HL-60 (cell line): ENCODE results near the gene OPRL1.

Experiments
- GABPA ChIP-seq: IDR thresholded peaks from 2 replicates; pipeline ENCODE4 v1.6.1; 2012; ENCODE audit warnings: low read depth
- POLR2AphosphoS5 ChIP-seq: IDR thresholded peaks from 2 replicates; pipeline ENCODE4 v1.6.1; 2012; ENCODE audit warnings: low read depth
- TF ChIP-seq, protein P1 (sequence below): IDR thresholded peaks from one replicate; pipeline ENCODE4 v1.5.1; 2011; ENCODE audit warnings: low read length, control low read depth, inconsistent platforms; ENCODE audit not compliant: insufficient read depth
- TF ChIP-seq, protein P2 (sequence below): IDR thresholded peaks from 2 replicates; pipeline ENCODE4 v1.6.1; 2012; ENCODE audit warnings: low read depth; ENCODE audit not compliant: insufficient replicate concordance

DNA sequence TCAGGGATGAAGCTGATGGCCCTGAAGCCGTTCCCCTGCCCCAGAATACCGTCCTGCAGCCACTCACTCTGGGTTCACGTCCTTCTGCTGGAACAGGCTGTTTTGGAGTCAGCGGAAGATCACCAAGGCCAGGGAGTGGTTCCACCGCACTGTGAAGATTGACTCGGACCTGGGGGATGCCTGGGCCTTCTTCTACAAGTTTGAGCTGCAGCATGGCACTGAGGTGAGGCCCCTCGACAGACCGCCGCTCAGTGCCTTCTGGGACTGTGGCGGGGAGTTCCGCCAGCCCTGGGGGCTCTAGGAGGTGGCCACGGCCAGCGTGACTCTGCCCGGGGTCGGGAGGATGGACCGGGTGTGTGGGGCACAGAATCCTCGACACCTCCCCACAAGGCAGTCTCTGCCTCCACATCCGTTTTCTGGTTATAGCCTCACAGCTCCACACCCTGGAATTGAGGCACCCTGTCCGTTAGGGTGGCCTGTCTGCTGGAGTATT, 48.0 kb upstream of the OPRL1 start:
- TF ChIP-seq POLR2AphosphoS5 (no peak), GABPA (no peak)
- TF ChIP-seq, protein P1, sequence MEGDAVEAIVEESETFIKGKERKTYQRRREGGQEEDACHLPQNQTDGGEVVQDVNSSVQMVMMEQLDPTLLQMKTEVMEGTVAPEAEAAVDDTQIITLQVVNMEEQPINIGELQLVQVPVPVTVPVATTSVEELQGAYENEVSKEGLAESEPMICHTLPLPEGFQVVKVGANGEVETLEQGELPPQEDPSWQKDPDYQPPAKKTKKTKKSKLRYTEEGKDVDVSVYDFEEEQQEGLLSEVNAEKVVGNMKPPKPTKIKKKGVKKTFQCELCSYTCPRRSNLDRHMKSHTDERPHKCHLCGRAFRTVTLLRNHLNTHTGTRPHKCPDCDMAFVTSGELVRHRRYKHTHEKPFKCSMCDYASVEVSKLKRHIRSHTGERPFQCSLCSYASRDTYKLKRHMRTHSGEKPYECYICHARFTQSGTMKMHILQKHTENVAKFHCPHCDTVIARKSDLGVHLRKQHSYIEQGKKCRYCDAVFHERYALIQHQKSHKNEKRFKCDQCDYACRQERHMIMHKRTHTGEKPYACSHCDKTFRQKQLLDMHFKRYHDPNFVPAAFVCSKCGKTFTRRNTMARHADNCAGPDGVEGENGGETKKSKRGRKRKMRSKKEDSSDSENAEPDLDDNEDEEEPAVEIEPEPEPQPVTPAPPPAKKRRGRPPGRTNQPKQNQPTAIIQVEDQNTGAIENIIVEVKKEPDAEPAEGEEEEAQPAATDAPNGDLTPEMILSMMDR: no peak
- TF ChIP-seq, protein P2, sequence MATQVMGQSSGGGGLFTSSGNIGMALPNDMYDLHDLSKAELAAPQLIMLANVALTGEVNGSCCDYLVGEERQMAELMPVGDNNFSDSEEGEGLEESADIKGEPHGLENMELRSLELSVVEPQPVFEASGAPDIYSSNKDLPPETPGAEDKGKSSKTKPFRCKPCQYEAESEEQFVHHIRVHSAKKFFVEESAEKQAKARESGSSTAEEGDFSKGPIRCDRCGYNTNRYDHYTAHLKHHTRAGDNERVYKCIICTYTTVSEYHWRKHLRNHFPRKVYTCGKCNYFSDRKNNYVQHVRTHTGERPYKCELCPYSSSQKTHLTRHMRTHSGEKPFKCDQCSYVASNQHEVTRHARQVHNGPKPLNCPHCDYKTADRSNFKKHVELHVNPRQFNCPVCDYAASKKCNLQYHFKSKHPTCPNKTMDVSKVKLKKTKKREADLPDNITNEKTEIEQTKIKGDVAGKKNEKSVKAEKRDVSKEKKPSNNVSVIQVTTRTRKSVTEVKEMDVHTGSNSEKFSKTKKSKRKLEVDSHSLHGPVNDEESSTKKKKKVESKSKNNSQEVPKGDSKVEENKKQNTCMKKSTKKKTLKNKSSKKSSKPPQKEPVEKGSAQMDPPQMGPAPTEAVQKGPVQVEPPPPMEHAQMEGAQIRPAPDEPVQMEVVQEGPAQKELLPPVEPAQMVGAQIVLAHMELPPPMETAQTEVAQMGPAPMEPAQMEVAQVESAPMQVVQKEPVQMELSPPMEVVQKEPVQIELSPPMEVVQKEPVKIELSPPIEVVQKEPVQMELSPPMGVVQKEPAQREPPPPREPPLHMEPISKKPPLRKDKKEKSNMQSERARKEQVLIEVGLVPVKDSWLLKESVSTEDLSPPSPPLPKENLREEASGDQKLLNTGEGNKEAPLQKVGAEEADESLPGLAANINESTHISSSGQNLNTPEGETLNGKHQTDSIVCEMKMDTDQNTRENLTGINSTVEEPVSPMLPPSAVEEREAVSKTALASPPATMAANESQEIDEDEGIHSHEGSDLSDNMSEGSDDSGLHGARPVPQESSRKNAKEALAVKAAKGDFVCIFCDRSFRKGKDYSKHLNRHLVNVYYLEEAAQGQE: no peak
